Stimulated activated naive CD8-positive, alpha-beta T cell treated with anti-CD3 and anti-CD28 coated beads, Interleukin-15, Interleukin-2, amounts not matched to agents 100 ng/mL and 50 ng/mL, for 24 hours (primary cell): ENCODE results near the gene ALDH1A2.
"Not testable (repeated sequence)": the region's sequence is repeated elsewhere in the genome, so short reads cannot be mapped to it uniquely, and the experiment has no call there.

Source experiments
- H3K27ac Mint-ChIP-seq: one replicate; pipeline ENCODE4 v1.8.0; 2021; ENCODE audit warnings: mild to moderate bottlenecking, mixed read lengths
- H3K27me3 Mint-ChIP-seq: one replicate; pipeline ENCODE4 v1.8.0; 2021; ENCODE audit warnings: mixed read lengths
- H3K36me3 Mint-ChIP-seq: one replicate; pipeline ENCODE4 v1.8.0; 2021; ENCODE audit warnings: low read depth, mixed read lengths
- H3K4me1 Mint-ChIP-seq: one replicate; pipeline ENCODE4 v1.8.0; 2021; ENCODE audit warnings: low read depth, mixed read lengths
- H3K4me3 Mint-ChIP-seq: one replicate; pipeline ENCODE4 v1.8.0; 2021; ENCODE audit warnings: mild to moderate bottlenecking, mixed read lengths
- H3K9me3 Mint-ChIP-seq: one replicate; pipeline ENCODE4 v1.8.0; 2021; ENCODE audit warnings: mixed read lengths

The ALDH1A2 gene

DNA sequence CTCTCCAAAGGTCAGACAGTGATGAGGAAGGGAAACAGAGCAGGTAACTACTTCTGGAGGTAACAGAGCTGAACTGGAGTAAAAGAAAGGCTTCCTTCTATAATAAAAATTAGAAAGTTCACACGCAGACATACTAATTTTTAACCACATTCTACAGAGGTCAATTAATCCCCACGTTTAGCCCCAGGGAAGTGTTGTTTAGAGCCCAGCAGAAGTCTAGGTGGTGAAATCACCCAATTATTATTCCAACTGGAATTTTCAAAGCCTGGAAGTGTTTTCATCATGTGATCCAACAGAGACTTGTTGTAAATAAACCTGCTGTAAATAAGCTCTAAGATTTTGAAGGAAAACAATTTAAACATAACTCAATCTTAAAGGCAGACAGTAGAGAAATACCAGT is 6.8 kb downstream of the ALDH1A2 start:
- Mint-ChIP-seq H3K9me3 (no peaks in the 10 kb centered on the region), H3K4me3 (no peak overlapping the region), H3K27ac (no peak overlapping the region), H3K36me3 (no peaks in the 10 kb centered on the region), H3K27me3 (peaks cover 77% of the 10 kb centered on the region), H3K4me1 (no peaks in the 10 kb centered on the region)

DNA sequence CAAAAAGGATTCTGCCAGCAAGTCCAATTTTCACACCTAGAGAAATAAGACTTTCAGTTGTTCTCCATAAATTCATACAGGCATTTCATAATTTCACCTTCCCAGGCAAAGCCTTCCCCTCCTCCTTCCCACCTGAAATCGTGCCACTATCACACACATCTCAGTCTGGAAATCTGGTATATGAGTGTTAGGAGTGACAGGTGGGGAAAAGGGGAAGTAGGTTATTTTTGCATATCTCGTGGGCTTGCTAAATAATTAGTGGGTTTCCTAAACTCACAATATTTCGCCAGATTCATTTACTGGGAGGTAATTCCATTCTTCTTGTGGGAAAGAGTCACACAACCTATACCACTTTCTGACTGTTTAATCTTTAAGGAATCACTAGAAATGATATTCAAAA is 7.4 kb downstream of the ALDH1A2 start:
- Mint-ChIP-seq H3K27me3 (peaks cover 75% of the 10 kb centered on the region), H3K4me3 (no peak overlapping the region), H3K27ac (no peak overlapping the region), H3K36me3 (no peaks in the 10 kb centered on the region), H3K9me3 (no peaks in the 10 kb centered on the region), H3K4me1 (no peaks in the 10 kb centered on the region)

DNA sequence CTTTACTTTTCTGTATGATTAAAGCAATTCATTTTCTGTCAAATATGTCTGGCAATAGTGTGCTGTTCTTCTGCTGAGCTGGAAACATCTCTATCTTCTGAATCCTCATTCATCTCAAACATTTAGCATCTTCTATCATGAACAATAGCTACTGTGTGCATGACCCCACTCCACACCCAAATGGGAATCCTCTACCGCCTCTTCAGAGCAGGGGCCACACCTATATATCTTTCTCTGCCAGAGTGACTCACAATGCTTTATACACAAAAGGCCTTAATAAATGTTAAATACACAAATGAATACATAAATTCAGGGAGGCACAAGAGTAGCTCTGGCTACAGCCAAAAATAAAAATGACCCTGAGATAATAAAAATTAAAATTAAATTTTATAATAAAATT is 8.0 kb downstream of the ALDH1A2 start:
- H3K27ac Mint-ChIP-seq = no peak overlapping the region
- peaks cover 70% of the 10 kb centered on the region for H3K27me3 Mint-ChIP-seq
- no peaks in the 10 kb centered on the region for H3K9me3 Mint-ChIP-seq
- no peak overlapping the region for H3K4me3 Mint-ChIP-seq
- H3K36me3 Mint-ChIP-seq = no peaks in the 10 kb centered on the region
- H3K4me1 Mint-ChIP-seq = no peaks in the 10 kb centered on the region

DNA sequence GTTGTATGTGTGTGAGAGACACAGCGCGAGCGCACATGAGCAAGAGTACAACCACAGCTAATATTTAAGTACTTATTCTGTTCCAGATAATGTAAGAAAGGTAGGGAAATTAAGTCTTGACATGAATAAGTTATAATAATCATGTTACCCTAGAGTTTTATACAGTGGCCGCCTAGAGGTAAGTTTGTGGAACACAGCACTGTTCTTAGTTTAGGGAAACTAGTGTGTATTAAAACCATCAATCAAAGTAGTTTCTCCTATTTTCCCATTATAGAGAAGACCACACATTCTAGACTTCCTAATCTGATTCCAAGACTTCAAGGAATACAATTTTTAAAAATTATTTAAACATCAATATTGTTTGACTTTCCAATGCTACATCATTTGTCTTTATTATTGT is 9.5 kb downstream of the ALDH1A2 start:
- no peaks in the 10 kb centered on the region for H3K36me3 Mint-ChIP-seq
- peaks cover 61% of the 10 kb centered on the region for H3K27me3 Mint-ChIP-seq
- no peaks in the 10 kb centered on the region for H3K4me1 Mint-ChIP-seq
- no peaks in the 10 kb centered on the region for H3K9me3 Mint-ChIP-seq
- H3K4me3 Mint-ChIP-seq = no peak overlapping the region
- no peak overlapping the region for H3K27ac Mint-ChIP-seq

DNA sequence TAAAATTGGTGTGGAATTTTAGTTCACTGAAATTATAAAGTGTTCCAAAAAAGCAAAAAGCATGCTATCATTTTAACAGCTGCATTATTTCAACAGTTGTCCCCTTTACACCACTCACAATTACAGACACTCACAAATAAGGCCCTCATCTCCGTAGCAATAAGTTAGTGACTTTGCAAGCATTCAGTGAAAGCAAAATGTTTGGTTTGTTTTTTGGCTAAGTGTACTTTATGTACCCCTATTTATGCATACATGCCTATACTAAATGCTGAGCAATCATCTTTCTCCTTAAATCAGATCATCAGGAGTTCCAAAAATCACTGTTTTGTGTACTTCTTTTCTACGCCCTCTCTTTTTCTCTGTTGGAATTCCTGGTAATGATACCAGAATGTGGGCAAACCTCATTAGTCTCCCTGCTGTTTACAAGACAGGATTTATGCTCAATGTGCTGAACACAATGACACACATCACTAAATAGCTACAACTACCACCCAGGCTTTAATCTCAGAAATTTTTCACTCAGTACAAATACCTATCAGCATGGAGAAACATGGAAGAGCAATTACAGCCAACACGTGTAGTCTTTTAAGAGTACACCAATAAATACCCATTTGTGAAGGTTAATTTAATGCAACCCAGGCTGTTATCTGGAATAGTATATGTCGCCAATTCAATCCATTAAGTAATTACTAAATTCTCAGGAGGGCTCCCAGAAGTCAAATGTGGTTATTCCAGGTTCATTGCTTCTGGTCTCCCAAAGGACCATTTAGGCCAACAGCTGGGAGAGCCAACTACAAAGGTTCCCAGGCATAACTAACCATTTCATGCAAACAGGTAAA is 12.0 kb downstream of the ALDH1A2 start:
- Mint-ChIP-seq H3K27ac (no peak overlapping the region), H3K4me1 (no peaks in the 10 kb centered on the region), H3K27me3 (peaks cover 57% of the 10 kb centered on the region), H3K9me3 (no peaks in the 10 kb centered on the region), H3K36me3 (no peaks in the 10 kb centered on the region), H3K4me3 (no peak overlapping the region)

DNA sequence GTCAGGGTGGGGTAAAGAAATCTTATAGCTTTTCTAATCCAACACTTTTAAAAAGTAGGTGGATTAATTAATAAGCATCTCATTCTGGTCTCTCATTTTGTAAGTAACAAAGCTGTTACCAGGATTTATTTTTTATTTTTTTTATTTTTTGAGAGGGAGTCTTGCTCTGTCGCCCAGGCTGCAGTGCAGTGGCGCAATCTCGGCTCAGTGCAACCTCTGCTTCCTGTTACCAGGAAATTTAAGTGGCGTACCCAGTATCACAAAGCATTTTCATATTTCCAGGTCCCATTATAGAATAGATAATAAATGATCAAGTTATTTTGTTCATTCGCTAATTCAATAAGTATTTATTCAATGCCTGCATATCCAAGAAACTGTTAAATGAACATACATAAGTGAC is 13.2 kb downstream of the ALDH1A2 start:
- Mint-ChIP-seq H3K27me3 (peaks cover 53% of the 10 kb centered on the region), H3K4me1 (no peaks in the 10 kb centered on the region), H3K36me3 (no peaks in the 10 kb centered on the region), H3K4me3 (no peak overlapping the region), H3K27ac (no peak overlapping the region), H3K9me3 (no peaks in the 10 kb centered on the region)

DNA sequence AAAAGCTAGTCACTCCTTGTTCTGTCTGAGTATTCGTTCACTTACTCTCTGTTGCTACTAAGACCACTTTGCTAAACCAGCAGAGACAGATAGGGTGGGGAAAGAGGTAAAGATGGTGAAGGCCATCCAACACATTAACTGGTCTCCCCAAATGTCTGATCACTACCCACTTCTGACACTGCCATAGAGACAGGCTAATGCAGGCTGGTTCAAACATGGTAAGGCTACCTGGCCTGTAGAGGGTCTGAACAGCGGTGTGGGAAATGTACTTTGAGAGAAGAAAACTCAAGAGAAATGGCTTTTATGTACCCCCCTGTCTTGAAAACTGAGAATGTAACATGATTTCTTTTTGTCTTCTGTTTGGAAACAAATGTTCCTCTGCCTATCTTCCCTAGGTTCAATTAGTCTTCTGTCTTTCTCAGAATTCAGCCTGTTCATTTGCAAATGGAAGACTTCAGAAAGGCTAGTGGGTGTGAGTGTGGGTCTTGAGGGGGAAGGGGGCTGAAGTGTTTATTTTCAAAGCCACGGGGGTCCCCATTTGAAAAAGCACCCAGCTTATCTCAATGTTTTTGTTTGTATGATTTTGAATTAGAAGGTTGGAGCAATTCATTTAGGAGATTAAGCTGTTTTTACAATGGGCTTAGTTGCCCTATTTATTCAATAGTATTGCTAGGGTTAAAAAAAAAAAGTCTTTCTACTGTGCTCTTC is 15.8 kb downstream of the ALDH1A2 start:
- Mint-ChIP-seq H3K27me3 (peaks cover 51% of the 10 kb centered on the region), H3K36me3 (no peaks in the 10 kb centered on the region), H3K4me1 (no peaks in the 10 kb centered on the region), H3K4me3 (no peak overlapping the region), H3K27ac (no peak overlapping the region), H3K9me3 (no peaks in the 10 kb centered on the region)

DNA sequence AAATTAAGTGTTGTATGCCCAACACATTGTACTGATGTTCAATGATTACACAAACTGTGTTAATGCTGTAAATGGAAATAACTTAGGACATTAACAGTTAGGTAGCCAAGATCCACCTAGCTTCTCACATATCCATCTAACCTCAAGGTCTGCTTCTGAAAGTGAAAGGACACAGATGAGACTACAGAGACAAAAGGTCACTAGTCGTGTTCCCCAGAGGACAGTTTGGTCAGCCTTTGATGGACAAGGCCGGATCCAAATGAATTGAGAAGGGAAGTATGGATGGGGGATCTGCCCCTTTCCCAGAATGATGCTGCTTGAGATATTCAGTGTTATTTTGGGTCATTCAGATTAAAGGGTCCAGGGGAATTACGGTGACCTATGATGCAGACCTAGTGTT is 17.2 kb downstream of the ALDH1A2 start:
- no peak overlapping the region for H3K4me3 Mint-ChIP-seq
- no peaks in the 10 kb centered on the region for H3K9me3 Mint-ChIP-seq
- no peaks in the 10 kb centered on the region for H3K4me1 Mint-ChIP-seq
- H3K27ac Mint-ChIP-seq = no peak overlapping the region
- H3K27me3 Mint-ChIP-seq = peaks cover 52% of the 10 kb centered on the region
- H3K36me3 Mint-ChIP-seq = no peaks in the 10 kb centered on the region

DNA sequence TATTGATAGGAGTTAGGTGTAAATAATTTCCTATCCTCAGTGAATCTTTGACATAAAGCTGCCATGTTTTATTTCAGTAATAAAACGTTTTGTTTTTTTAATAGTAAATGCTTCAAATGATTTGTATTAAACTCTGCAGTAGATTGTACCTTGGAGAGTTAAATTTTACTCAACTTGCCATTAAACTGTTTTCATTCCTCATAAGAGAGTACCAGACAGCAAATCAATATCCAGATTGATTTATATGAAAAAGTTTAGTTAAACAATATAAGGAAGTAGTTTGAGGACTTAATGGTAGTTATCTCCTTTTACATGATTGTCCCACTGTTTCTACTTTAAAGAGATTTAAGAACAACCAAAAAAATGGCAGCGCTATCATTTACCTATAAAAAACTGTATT is 18.4 kb downstream of the ALDH1A2 start:
- Mint-ChIP-seq H3K4me3 (no peak overlapping the region), H3K27ac (no peak overlapping the region), H3K27me3 (peaks cover 54% of the 10 kb centered on the region), H3K36me3 (no peaks in the 10 kb centered on the region), H3K4me1 (no peaks in the 10 kb centered on the region), H3K9me3 (no peaks in the 10 kb centered on the region)

DNA sequence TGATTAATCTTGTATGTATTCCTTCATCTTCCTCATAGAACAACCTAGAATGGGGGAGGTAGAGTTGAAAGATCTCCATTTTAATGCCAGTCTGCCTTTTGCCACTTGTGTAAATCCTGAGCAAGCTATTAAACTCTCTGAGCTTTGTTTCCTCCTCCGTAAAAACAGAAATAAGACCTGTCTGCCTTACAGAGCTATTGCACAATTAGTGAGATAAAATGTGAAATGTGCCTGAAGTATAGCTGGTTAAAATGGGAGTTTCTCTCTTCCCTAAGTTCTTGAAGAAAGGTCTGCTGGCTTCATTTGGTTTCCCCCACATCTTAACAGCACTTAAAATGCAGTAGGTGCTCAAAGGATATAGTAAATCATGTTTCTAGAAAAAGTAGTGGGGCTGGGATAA is 19.0 kb downstream of the ALDH1A2 start:
- Mint-ChIP-seq H3K36me3 (no peaks in the 10 kb centered on the region), H3K4me1 (no peaks in the 10 kb centered on the region), H3K4me3 (no peak overlapping the region), H3K27ac (no peak overlapping the region), H3K27me3 (peaks cover 54% of the 10 kb centered on the region), H3K9me3 (no peaks in the 10 kb centered on the region)

DNA sequence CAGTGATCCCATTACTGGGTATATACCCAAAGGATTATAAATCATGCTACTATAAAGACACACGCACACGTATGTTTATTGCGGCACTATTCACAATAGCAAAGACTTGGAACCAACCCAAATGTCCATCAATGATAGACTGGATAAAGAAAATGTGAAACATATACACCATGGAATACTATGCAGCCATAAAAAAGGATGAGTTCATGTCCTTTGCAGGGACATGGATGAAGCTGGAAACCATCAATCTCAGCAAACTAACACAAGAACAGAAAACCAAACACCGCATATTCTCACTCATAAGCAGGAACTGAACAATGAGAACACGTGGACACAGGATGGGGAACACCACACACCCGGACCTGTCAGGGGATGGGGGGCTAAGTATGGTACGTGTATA is 20.1 kb downstream of the ALDH1A2 start:
- not testable (repeated sequence) for H3K4me1 Mint-ChIP-seq, H3K36me3 Mint-ChIP-seq, H3K9me3 Mint-ChIP-seq, H3K27ac Mint-ChIP-seq, H3K4me3 Mint-ChIP-seq
- peaks cover 52% of the 10 kb centered on the region for H3K27me3 Mint-ChIP-seq

DNA sequence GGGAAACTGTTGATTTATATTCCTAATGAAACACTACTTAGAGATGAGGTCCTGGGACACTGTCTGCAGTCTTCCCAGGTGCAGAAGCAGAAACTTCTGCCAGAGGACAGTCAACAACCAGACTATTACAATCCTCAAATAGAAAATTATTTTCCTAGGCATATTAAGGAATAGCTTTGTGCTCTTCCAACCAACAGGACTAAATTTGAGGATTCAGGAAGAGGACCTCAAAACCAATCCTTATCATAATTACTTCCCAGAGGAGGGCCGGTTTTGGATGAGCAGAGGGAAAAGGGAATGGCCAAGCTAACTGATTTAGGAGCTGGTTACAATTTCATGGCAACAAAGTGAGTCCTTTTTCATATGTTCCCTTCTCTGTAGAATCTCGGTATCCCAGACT is 21.0 kb downstream of the ALDH1A2 start:
- Mint-ChIP-seq H3K9me3 (no peaks in the 10 kb centered on the region), H3K27me3 (peaks cover 50% of the 10 kb centered on the region)

DNA sequence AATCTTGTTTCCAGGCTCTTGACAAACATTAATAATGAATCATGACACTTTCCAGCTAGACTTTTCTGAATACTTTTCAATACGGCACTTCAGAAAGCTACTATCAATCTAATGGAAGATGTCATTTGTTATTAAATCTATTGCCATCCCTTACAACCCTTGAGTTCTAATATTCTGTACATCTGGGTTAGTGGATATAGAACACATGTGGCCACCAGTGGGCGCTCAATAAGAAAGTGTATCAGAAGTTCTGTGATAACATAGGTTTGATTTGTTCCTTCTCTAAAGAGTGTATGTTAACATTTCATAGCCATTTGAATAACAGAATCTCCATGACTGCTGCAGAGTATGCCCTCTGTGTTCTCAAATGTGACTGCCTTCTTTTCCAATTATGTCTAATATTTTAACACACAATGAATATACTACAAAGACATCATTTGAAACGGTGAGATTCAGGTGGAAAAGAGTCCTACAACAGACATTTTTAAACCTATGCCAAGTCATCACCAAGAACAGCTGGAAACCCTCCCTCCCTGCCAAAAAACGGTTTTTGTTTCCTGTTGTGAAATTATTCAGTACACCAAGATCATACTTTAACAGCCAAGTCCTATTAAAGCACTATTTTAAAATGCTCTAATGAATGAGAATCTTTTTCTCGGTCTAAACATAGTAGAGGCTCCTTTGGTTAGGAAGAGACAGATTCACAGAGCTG is 22.2 kb downstream of the ALDH1A2 start:
- no peaks in the 10 kb centered on the region for H3K36me3 Mint-ChIP-seq
- H3K4me1 Mint-ChIP-seq = no peaks in the 10 kb centered on the region
- H3K9me3 Mint-ChIP-seq = no peaks in the 10 kb centered on the region
- no peak overlapping the region for H3K4me3 Mint-ChIP-seq
- H3K27ac Mint-ChIP-seq = no peak overlapping the region
- H3K27me3 Mint-ChIP-seq = peaks cover 44% of the 10 kb centered on the region

More for the DNA sequence above, 21.0 kb downstream of the ALDH1A2 start:
- Mint-ChIP-seq H3K27ac (no peak overlapping the region), H3K36me3 (no peaks in the 10 kb centered on the region), H3K4me3 (no peak overlapping the region), H3K4me1 (no peaks in the 10 kb centered on the region)

DNA sequence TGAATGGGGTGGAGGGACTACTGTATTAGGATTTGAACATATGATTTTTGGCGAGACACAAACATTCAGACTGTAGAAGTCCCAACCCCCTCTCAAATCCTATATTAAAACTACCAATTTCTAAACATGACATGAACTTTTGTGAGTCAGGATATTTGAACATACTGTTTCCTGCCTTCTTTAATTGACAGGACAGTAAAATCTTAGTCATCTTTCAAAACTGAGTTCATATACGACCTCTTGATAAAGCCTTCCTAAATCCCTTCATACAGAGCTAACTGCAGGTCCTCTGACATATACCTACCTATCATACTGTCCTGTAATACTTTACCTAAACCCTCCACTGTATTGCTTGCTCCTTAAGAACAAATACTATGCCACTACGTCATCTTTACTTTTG is 23.5 kb downstream of the ALDH1A2 start:
- Mint-ChIP-seq H3K9me3 (no peaks in the 10 kb centered on the region), H3K27me3 (peaks cover 48% of the 10 kb centered on the region), H3K4me3 (no peak overlapping the region), H3K36me3 (no peaks in the 10 kb centered on the region), H3K4me1 (no peaks in the 10 kb centered on the region), H3K27ac (no peak overlapping the region)

DNA sequence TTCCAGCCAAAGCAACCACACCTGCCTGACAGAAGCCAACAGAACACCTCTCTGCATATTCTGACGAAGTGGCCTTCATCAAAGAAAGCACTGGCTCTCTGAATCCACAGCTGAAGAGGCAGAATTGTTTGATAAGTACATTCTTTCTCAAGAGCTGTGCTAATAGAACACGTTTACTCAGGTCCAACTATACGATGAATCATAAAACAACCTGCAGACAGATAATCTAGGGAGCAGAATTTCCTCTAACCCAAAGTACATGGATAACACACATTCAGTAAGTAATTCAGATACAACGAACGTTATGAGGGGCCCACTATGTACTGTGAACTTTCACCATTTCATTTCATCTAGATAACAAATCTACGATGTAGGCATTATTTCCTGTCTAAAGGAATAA is 25.4 kb downstream of the ALDH1A2 start:
- no peaks in the 10 kb centered on the region for H3K36me3 Mint-ChIP-seq
- peaks cover 45% of the 10 kb centered on the region for H3K27me3 Mint-ChIP-seq
- no peaks in the 10 kb centered on the region for H3K4me1 Mint-ChIP-seq
- no peak overlapping the region for H3K27ac Mint-ChIP-seq
- H3K4me3 Mint-ChIP-seq = no peak overlapping the region
- H3K9me3 Mint-ChIP-seq = no peaks in the 10 kb centered on the region
